Activated T-helper 2 cell treated with anti-CD3 and anti-CD28 coated beads, Interferon-gamma antibody, Interleukin-2, Interleukin-4, amounts not matched to agents 10 μg/mL and 5 μg/mL and 100 μg/mL, durations not matched to agents 14 hours and 24 hours and 36 hours (primary cell): Measurements from ENCODE around the gene SUSD4. TPM values are rescaled to one million over a fixed set of nuclear protein-coding genes. Genes with fewer than 3 reads are reported as not detected.

Source experiments
- DNase-seq: peaks from one replicate; pipeline ENCODE4 v3.0.0; 2021; ENCODE audit warnings: low spot score
- H3K27ac Mint-ChIP-seq: one replicate; pipeline ENCODE4 v1.8.0; 2021; ENCODE audit warnings: mixed read lengths
- H3K27me3 Mint-ChIP-seq: one replicate; pipeline ENCODE4 v1.8.0; 2021; ENCODE audit warnings: low read depth, mixed read lengths
- H3K36me3 Mint-ChIP-seq: one replicate; pipeline ENCODE4 v1.8.0; 2021; ENCODE audit warnings: low read depth, mixed read lengths
- H3K4me1 Mint-ChIP-seq: one replicate; pipeline ENCODE4 v1.8.0; 2021; ENCODE audit warnings: low read depth, mixed read lengths
- H3K4me3 Mint-ChIP-seq: one replicate; pipeline ENCODE4 v1.8.0; 2021; ENCODE audit warnings: low read depth, mild to moderate bottlenecking, moderate library complexity, mixed read lengths
- H3K9me3 Mint-ChIP-seq: one replicate; pipeline ENCODE4 v1.8.0; 2021; ENCODE audit warnings: mixed read lengths
- intact Hi-C: fragments of 100-400 bp; cut with micrococcal nuclease; formaldehyde crosslinking; loops from one replicate; pipeline ENCODE4 v1.15.1; 2023
- total RNA-seq: library from RNA; stranded (reverse); gene quantifications from 2 replicates; pipeline ENCODE4 v1.2.3, GENCODE V29; 2022

The SUSD4 gene
- total RNA-seq, 1 donor from 2014 or later: 0.18 TPM

- H3K4me1 Mint-ChIP-seq: peaks cover 2% of the 10 kb centered on the region
- no peaks in the 10 kb centered on the region for H3K9me3 Mint-ChIP-seq
- intact Hi-C loops: no loop called here
- peaks cover 36% of the 10 kb centered on the region for H3K27me3 Mint-ChIP-seq
- no peaks in the 10 kb centered on the region for H3K36me3 Mint-ChIP-seq
- no peak overlapping the region for H3K4me3 Mint-ChIP-seq
- H3K27ac Mint-ChIP-seq: no peak overlapping the region
- DNase-seq: no peak
These were observed 186.3 kb downstream of the SUSD4 start for GRCh38 chr1:223177681-223178080.

DNA sequence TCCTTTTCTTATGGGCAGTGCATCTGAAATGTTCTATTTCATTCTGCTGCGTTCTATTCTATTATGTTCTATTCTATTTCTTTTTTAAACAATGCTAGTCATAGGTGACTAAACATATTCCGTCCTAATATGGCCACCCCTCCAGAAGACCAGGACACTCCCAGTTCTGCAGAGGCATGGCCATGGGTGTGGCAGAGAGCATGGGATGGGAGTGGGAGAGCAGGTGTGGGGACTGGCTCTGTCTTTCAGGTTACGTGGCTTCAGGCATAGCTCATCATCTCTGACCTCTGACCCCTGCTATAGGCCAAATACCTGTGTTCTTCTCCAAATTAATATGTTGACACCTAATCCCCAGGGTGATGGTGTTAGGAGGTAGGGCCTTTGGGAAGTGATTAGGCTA lies 187.5 kb downstream of the SUSD4 start:
- no peak overlapping the region for H3K4me3 Mint-ChIP-seq
- no peaks in the 10 kb centered on the region for H3K9me3 Mint-ChIP-seq
- no peak overlapping the region for H3K27ac Mint-ChIP-seq
- H3K36me3 Mint-ChIP-seq: no peaks in the 10 kb centered on the region
- no peaks in the 10 kb centered on the region for H3K4me1 Mint-ChIP-seq
- H3K27me3 Mint-ChIP-seq: peaks cover 27% of the 10 kb centered on the region
- no peak for DNase-seq
- intact Hi-C loops: no loop called here

- H3K27ac Mint-ChIP-seq: no peak overlapping the region
- intact Hi-C loops: no loop called here
- H3K4me3 Mint-ChIP-seq: no peak overlapping the region
- DNase-seq: no peak
- no peaks in the 10 kb centered on the region for H3K9me3 Mint-ChIP-seq
- H3K36me3 Mint-ChIP-seq: no peaks in the 10 kb centered on the region
- H3K4me1 Mint-ChIP-seq: no peaks in the 10 kb centered on the region
- H3K27me3 Mint-ChIP-seq: peaks cover 20% of the 10 kb centered on the region
These were observed 188.3 kb downstream of the SUSD4 start for GRCh38 chr1:223175633-223176032.

DNA sequence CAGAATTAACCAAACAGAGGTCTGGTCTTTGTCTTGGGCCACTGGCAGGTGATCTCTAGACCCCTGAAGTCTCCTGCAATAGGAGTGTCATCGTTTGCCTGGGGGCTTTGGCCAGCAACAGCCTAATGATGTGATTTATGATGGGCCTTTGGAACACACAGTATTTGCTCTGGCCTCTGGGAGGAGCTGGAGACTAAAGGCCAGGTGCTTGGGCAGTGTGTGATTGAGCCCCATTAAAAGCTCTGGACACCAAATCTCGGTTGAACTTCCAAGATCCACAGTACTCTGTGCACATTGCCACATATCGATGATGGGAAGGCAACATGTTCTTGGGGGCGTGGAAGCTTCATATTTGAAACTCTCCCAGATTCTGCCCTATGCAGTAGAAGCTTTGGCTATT lies 188.9 kb downstream of the SUSD4 start:
- Mint-ChIP-seq H3K4me3 (no peak overlapping the region), H3K27ac (no peak overlapping the region), H3K9me3 (no peaks in the 10 kb centered on the region), H3K4me1 (no peaks in the 10 kb centered on the region), H3K27me3 (peaks cover 18% of the 10 kb centered on the region), H3K36me3 (no peaks in the 10 kb centered on the region)
- no peak for DNase-seq
- intact Hi-C loops: no loop called here

Other genes starting within 250 kb of the SUSD4 start
- 0.34 and 0.41 TPM in 2 replicates for gene TLR5, start 220.9 kb downstream of the SUSD4 start, total RNA-seq
- not detected in 2 replicates for gene CCDC185, start 29.2 kb upstream of the SUSD4 start, total RNA-seq